ENCODE data around the gene SMARCB1. TPM values are rescaled to one million over a fixed set of nuclear protein-coding genes. Genes with fewer than 3 reads are reported as not detected.

SMARCB1 gene
- total and polyA plus RNA-seq, 12 donors, result 26.8 to 73.1 (median 39.8) TPM

DNA sequence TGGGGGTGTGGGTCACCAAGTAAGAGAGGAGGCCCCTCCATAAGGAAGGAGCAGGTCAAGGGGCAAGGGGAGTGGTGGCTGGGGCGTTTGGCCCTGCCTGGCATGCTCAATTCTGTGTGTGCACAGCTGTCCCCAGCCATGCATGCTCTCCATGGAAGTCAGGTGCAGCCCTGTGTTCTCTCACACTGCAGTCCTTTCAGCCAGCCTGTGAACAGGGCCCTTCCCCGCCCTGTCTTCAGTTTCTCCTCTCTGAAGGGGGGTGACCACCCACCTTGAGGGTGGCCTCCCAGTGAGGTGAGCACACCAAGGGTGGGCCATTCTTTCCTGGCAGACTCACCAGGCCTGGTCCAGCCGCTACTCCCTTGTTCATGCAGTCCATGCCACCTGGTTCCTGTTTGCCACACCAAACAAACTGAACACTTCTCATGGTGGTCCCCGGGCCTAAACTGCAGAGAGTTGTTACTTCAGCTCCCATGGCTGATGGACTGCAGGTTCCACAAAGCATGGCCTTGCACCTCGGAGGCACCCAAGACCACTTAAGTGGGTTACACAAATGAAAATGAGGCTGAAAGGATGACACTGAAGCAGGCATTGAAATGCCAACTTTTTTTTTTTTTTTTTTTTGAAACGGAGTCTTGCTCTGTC lies 17.3 kb upstream of the SMARCB1 start:
- no peak for DNase-seq
- Histone ChIP-seq H3K4me1 (peaks cover 8 to 68% (median 52%) of the 10 kb centered on the region in 9 donors), H3K4me3 (no peak overlapping the region), H3K36me3 (peaks cover 0 to 16% (median 0%) of the 10 kb centered on the region in 9 donors), H3K9me3 (no peaks in the 10 kb centered on the region), H3K27me3 (peaks cover 0 to 10% (median 0%) of the 10 kb centered on the region in 7 donors), H3K27ac (peak overlapping the region in 2 of 10 donors; percentile 94)
- WGBS, 2 donors, result 84 to 92% methylated on average over 6 of the region's 6 CpGs
- intact Hi-C loops (cut with DNase I), result loop anchor here (2.0 to 10.0 kb wide), 5 partner anchors 19 to 225 kb away; no protein-coding TSS in a partner anchor
- TF ChIP-seq, protein P1, sequence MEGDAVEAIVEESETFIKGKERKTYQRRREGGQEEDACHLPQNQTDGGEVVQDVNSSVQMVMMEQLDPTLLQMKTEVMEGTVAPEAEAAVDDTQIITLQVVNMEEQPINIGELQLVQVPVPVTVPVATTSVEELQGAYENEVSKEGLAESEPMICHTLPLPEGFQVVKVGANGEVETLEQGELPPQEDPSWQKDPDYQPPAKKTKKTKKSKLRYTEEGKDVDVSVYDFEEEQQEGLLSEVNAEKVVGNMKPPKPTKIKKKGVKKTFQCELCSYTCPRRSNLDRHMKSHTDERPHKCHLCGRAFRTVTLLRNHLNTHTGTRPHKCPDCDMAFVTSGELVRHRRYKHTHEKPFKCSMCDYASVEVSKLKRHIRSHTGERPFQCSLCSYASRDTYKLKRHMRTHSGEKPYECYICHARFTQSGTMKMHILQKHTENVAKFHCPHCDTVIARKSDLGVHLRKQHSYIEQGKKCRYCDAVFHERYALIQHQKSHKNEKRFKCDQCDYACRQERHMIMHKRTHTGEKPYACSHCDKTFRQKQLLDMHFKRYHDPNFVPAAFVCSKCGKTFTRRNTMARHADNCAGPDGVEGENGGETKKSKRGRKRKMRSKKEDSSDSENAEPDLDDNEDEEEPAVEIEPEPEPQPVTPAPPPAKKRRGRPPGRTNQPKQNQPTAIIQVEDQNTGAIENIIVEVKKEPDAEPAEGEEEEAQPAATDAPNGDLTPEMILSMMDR (IDR thresholded peaks at IDR 0.05), result no peak
- ATAC-seq, result no peak

DNA sequence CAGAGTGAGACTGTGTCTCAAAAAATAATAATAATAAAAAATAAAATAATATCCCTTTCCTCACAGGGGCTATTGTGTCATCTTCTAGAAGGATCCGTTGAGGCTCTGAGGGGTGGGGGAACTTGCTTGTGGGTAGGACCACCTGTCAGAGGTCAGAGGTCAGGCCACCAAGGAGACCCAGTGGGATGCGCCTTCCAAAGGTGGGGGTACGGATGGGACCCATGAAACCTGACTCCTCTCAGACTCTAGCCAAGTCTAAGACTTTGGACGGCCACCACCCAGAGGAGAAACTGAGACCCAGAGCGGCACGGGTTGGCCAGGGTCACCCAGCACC lies 14.5 kb upstream of the SMARCB1 start:
- ATAC-seq, result no peak
- Histone ChIP-seq H3K36me3 (no peaks in the 10 kb centered on the region), H3K27ac (peak overlapping the region in 9 of 10 donors; percentile 8 to 85 (median 64)), H3K4me1 (peaks cover 8 to 55% (median 48%) of the 10 kb centered on the region in 9 donors), H3K9me3 (no peaks in the 10 kb centered on the region), H3K4me3 (peak overlapping the region in 9 of 10 donors; percentile 49 to 60 (median 54)), H3K27me3 (peaks cover 0 to 10% (median 0%) of the 10 kb centered on the region in 7 donors)
- WGBS, 2 donors, result 15 to 23% methylated on average over 6 of the region's 6 CpGs
- intact Hi-C loops (cut with DNase I), result loop anchor here in 2 of 10 donors (5.0 kb wide), 2 partner anchors 60 to 75 kb away; no protein-coding TSS in a partner anchor
- TF ChIP-seq, protein P1 (IDR thresholded peaks at IDR 0.05), result no peak
- DNase-seq, result no peak

DNA sequence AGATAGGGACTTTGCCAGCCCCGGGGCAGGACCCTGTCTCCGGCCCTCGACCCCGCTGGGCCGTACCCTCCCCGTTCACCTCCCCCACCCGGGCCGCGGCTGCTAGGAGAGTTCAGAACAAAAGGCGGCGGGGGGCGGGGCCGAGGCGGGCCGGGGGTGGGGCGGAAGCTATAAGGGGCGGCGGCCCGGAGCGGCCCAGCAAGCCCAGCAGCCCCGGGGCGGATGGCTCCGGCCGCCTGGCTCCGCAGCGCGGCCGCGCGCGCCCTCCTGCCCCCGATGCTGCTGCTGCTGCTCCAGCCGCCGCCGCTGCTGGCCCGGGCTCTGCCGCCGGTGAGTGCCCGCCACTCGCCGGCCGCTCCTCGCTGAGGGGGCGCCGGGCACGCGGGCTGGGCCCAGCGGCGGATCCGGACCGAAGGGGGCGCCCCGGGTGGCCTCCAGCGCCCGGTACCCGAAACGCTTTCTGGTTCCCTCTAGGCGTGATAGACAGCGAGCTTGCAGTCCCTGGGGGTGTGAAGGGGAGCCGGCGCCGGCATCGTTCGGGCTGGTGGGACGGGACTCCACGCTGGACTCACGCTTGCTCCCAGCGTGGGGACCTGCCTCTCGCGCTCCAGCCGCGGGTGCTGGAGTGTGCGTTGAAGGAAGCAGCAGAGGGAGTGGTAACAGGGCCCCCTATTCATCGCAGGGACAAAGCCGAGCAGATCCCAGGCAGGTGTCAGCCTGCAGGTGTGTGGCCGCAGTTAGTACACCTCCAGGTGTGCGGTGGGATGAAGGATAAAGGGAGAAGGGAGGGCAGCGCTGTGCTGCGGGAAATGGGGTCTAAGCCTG lies 13.9 kb upstream of the SMARCB1 start, which contains the start of gene MMP11:
Gene MMP11 (plus strand): TSS at position 201 of the 825 bp plus-strand sequence. CDS start 22 bp downstream, at position 223.
- ATAC-seq (peak in 6 of 8 donors; percentile 21 to 50 (median 32)), DNase-seq (peak; percentile 61 to 77)
- Histone ChIP-seq H3K4me1 (peaks cover 8 to 61% (median 48%) of the 10 kb centered on the region in 9 donors), H3K27ac (peak within 1 kb of the TSS in 9 of 10 donors; percentile 17 to 85 (median 64)), H3K4me3 (peak within 1 kb of the TSS; percentile 44 to 60 (median 53)), H3K36me3 (no peaks in the 10 kb centered on the region), H3K27me3 (peaks cover 0 to 10% (median 0%) of the 10 kb centered on the region in 7 donors), H3K9me3 (no peaks in the 10 kb centered on the region)
- WGBS, 2 donors, result 3 to 4% methylated on average over 68 to 79 of the region's 79 CpGs
- intact Hi-C loops (cut with DNase I), result loop anchor here in 2 of 10 donors (5.0 kb wide), 2 partner anchors 59 to 74 kb away; no protein-coding TSS in a partner anchor
- TF ChIP-seq, protein P1 (IDR thresholded peaks at IDR 0.05), result peak in 3 of 9 donors; percentile 20 to 28 (median 27)

Measured in heart right ventricle (tissue), 16 donors.